HepG2 (cell line): ENCODE measurements around the gene UBFD1. TPM values are rescaled to one million over a fixed set of nuclear protein-coding genes. Genes with fewer than 3 reads are reported as not detected.
A peak's percentile ranks its signal among the peaks of the same experiment; 100 is the strongest.

Experiments
- CEBPB ChIP-seq: IDR thresholded peaks from 2 replicates; pipeline ENCODE4 v1.6.1; 2011; ENCODE audit warnings: low read depth, low read length, improper control_type of control experiment, borderline replicate concordance
- CREB1 ChIP-seq, 2 experiments: fragments of 450-650 bp in 1 of 2; IDR thresholded peaks; 2 replicates each; pipeline ENCODE4 v1.6.1; 2016 to 2017; ENCODE audit warnings: control low read depth in 1 of 2, mild to moderate bottlenecking in 1 of 2, missing compliant biosample characterization in 1 of 2, missing genetic modification characterization in 1 of 2
- HOXA3 ChIP-seq: sonication (generic); formaldehyde crosslinking; IDR thresholded peaks from 2 replicates; pipeline ENCODE4 v1.5.0; 2020; ENCODE audit warnings: missing genetic modification reagents
- JARID2 ChIP-seq: sonication (generic); formaldehyde crosslinking; IDR thresholded peaks from 2 replicates; pipeline ENCODE4 v1.8.1; 2023; ENCODE audit warnings: missing genetic modification reagents, inconsistent platforms; ENCODE audit not compliant: insufficient replicate concordance
- MAZ ChIP-seq, 2 experiments: sonication (generic) in 1 of 2; formaldehyde crosslinking in 1 of 2; IDR thresholded peaks; 2 replicates each; pipeline versions ENCODE4 v1.5.0 to v1.6.1; 2012 to 2020; ENCODE audit warnings: low read depth in 2 of 2, mild to moderate bottlenecking in 2 of 2, borderline replicate concordance in 1 of 2, improper control_type of control experiment in 1 of 2, low read length in 1 of 2, missing genetic modification reagents in 1 of 2, moderate library complexity in 1 of 2
- MXI1 ChIP-seq: IDR thresholded peaks from 3 replicates; pipeline ENCODE4 v1.6.1; 2012; ENCODE audit warnings: low read depth, low read length, inconsistent platforms, borderline replicate concordance
- NR3C1 ChIP-seq: sonication (generic); formaldehyde crosslinking; IDR thresholded peaks from 2 replicates; pipeline ENCODE4 v1.4.0; 2020; ENCODE audit warnings: missing genetic modification reagents
- PHF21A ChIP-seq: sonication (generic); formaldehyde crosslinking; IDR thresholded peaks from 2 replicates; pipeline ENCODE4 v1.5.0; 2020; ENCODE audit warnings: mild to moderate bottlenecking, missing genetic modification reagents
- ZNF543 ChIP-seq: sonication (generic); formaldehyde crosslinking; IDR thresholded peaks from 2 replicates; pipeline ENCODE4 v1.4.0; 2020; ENCODE audit warnings: mild to moderate bottlenecking, missing genetic modification reagents
- ZNF713 ChIP-seq: sonication (generic); formaldehyde crosslinking; IDR thresholded peaks from 2 replicates; pipeline ENCODE4 v1.4.0; 2020; ENCODE audit warnings: mild to moderate bottlenecking, missing genetic modification reagents
- ZSCAN21 ChIP-seq: sonication (generic); formaldehyde crosslinking; IDR thresholded peaks from 2 replicates; pipeline ENCODE4 v1.8.0; 2022; ENCODE audit warnings: mild to moderate bottlenecking, missing genetic modification reagents, moderate library complexity, borderline replicate concordance
- polyA plus RNA-seq, 8 experiments: library from polyadenylated mRNA; depleted of rRNA in 3 of 8; stranded (reverse) in 7 of 8; unstranded in 1 of 8; fragments of >200 nt; fragmentation: Illumina TruSeq in 4 of 8; extraction: Trizol in 4 of 8; gene quantifications; 2 replicates each; pipeline versions ENCODE4 v1.2.1 to v1.2.3, GENCODE V29; 2011 to 2016; ENCODE audit warnings: low read depth in 4 of 8, missing spikeins in 1 of 8, mixed read lengths in 1 of 8; ENCODE audit not compliant: insufficient read depth in 1 of 8
- total RNA-seq, 5 experiments: library from RNA; depleted of rRNA; stranded (reverse); fragments of >200 nt; fragmentation: Illumina TruSeq; extraction: Trizol; gene quantifications; 2 replicates each; pipeline ENCODE4 v1.2.3, GENCODE V29; 2016; ENCODE audit warnings: low read depth in 1 of 5
- TF ChIP-seq, protein P1 (sequence below): sonication (generic); formaldehyde crosslinking; IDR thresholded peaks from 2 replicates; pipeline ENCODE4 v1.5.0; 2020; ENCODE audit warnings: mild to moderate bottlenecking, missing genetic modification reagents, borderline replicate concordance
- TF ChIP-seq, protein P2 (sequence below): sonication (generic); formaldehyde crosslinking; IDR thresholded peaks from 2 replicates; pipeline ENCODE4 v1.5.0; 2020; ENCODE audit warnings: missing genetic modification reagents
- TF ChIP-seq, protein P3 (sequence below): sonication (generic); formaldehyde crosslinking; conservative IDR thresholded peaks from 2 replicates; pipeline ENCODE4 v1.8.0; 2022; ENCODE audit warnings: mild to moderate bottlenecking, moderate library complexity, missing genetic modification reagents
- TF ChIP-seq, protein P4 (sequence below): conservative IDR thresholded peaks from 2 replicates; pipeline ENCODE4 v1.6.1; 2018; ENCODE audit warnings: missing genetic modification reagents

The UBFD1 gene
- total and polyA plus RNA-seq, 2 of the 13 experiments (the other 11 are each of a cell fraction or from before 2014, with no cell fraction given) = 100 to 111 TPM

DNA sequence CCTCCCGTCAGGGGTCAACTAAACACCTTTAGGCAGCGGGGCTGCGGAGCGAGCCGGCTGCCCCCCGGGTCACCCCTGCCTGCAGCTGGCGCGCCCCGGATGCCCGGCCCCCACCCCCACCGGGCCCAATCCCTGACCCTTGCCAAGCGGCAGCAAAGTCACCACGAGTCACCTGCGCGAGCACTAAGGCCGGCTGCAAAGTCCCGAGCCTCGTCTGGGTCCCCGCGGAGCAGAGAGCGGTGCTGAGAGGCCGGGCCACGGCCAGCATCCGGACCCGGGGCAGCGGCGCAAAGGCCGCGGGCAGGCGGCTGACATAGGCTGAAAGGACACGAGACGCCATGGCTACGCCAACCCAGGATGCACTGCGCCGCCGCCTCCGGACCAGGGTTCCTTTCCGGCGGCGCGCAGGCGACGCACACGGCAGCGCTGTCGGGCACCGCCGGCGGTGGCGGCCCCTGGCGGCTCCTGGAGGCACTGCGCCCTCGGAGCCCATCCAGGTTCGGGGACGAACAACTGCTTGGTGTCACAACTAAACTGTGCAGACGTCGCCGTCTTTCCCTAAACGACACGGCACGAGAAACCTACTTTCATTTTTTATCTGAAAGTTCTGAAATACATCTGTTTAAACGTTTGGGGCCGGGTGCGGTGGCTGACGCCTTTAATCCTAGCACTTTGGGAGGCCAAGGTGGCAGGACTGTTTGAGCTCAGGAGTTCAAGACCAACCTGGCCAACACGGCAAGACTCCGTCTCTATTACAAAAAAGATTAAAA is 38.6 kb downstream of the UBFD1 start, which contains the start of gene NDUFAB1 (continued):
- TF ChIP-seq, protein P1, sequence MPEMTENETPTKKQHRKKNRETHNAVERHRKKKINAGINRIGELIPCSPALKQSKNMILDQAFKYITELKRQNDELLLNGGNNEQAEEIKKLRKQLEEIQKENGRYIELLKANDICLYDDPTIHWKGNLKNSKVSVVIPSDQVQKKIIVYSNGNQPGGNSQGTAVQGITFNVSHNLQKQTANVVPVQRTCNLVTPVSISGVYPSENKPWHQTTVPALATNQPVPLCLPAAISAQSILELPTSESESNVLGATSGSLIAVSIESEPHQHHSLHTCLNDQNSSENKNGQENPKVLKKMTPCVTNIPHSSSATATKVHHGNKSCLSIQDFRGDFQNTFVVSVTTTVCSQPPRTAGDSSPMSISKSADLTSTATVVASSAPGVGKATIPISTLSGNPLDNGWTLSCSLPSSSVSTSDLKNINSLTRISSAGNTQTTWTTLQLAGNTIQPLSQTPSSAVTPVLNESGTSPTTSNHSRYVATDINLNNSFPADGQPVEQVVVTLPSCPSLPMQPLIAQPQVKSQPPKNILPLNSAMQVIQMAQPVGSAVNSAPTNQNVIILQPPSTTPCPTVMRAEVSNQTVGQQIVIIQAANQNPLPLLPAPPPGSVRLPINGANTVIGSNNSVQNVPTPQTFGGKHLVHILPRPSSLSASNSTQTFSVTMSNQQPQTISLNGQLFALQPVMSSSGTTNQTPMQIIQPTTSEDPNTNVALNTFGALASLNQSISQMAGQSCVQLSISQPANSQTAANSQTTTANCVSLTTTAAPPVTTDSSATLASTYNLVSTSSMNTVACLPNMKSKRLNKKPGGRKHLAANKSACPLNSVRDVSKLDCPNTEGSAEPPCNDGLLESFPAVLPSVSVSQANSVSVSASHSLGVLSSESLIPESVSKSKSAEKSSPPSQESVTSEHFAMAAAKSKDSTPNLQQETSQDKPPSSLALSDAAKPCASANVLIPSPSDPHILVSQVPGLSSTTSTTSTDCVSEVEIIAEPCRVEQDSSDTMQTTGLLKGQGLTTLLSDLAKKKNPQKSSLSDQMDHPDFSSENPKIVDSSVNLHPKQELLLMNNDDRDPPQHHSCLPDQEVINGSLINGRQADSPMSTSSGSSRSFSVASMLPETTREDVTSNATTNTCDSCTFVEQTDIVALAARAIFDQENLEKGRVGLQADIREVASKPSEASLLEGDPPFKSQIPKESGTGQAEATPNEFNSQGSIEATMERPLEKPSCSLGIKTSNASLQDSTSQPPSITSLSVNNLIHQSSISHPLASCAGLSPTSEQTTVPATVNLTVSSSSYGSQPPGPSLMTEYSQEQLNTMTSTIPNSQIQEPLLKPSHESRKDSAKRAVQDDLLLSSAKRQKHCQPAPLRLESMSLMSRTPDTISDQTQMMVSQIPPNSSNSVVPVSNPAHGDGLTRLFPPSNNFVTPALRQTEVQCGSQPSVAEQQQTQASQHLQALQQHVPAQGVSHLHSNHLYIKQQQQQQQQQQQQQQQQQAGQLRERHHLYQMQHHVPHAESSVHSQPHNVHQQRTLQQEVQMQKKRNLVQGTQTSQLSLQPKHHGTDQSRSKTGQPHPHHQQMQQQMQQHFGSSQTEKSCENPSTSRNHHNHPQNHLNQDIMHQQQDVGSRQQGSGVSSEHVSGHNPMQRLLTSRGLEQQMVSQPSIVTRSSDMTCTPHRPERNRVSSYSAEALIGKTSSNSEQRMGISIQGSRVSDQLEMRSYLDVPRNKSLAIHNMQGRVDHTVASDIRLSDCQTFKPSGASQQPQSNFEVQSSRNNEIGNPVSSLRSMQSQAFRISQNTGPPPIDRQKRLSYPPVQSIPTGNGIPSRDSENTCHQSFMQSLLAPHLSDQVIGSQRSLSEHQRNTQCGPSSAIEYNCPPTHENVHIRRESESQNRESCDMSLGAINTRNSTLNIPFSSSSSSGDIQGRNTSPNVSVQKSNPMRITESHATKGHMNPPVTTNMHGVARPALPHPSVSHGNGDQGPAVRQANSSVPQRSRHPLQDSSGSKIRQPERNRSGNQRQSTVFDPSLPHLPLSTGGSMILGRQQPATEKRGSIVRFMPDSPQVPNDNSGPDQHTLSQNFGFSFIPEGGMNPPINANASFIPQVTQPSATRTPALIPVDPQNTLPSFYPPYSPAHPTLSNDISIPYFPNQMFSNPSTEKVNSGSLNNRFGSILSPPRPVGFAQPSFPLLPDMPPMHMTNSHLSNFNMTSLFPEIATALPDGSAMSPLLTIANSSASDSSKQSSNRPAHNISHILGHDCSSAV (CRISPR knock-in tag) = peak; percentile 77; the same call in 1 of the 2 replicates
- TF ChIP-seq, protein P2, sequence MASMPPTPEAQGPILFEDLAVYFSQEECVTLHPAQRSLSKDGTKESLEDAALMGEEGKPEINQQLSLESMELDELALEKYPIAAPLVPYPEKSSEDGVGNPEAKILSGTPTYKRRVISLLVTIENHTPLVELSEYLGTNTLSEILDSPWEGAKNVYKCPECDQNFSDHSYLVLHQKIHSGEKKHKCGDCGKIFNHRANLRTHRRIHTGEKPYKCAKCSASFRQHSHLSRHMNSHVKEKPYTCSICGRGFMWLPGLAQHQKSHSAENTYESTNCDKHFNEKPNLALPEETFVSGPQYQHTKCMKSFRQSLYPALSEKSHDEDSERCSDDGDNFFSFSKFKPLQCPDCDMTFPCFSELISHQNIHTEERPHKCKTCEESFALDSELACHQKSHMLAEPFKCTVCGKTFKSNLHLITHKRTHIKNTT (CRISPR knock-in tag) = peak; percentile 99
- TF ChIP-seq PHF21A (CRISPR knock-in tag) (peak; percentile 83; the same call in 1 of the 2 replicates), ZSCAN21 (CRISPR knock-in tag) (peak; percentile 96), ZNF713 (CRISPR knock-in tag) (peak; percentile 82), MAZ (IDR thresholded peaks at IDR 0.05; ENCODE audit: borderline replicate concordance, low read depth, low read length) (no peak), MAZ (CRISPR knock-in tag; IDR thresholded peaks at IDR 0.05; ENCODE audit: low read depth) (peak; percentile 86), ZNF543 (peak; percentile 88), NR3C1 (CRISPR knock-in tag) (0 out of 2 replicates have a peak, but pooled peaks have one; percentile 59), CEBPB (no peak), JARID2 (CRISPR knock-in tag) (no peak), HOXA3 (CRISPR knock-in tag) (peak; percentile 98), CREB1 (IDR thresholded peaks at IDR 0.05) (peak; percentile 74), CREB1 (CRISPR knock-in tag; IDR thresholded peaks at IDR 0.05) (no peak; the same call in 1 of the 2 replicates), MXI1 (peak; percentile 99; the same call in 2 of the 3 replicates)
- TF ChIP-seq, protein P3, sequence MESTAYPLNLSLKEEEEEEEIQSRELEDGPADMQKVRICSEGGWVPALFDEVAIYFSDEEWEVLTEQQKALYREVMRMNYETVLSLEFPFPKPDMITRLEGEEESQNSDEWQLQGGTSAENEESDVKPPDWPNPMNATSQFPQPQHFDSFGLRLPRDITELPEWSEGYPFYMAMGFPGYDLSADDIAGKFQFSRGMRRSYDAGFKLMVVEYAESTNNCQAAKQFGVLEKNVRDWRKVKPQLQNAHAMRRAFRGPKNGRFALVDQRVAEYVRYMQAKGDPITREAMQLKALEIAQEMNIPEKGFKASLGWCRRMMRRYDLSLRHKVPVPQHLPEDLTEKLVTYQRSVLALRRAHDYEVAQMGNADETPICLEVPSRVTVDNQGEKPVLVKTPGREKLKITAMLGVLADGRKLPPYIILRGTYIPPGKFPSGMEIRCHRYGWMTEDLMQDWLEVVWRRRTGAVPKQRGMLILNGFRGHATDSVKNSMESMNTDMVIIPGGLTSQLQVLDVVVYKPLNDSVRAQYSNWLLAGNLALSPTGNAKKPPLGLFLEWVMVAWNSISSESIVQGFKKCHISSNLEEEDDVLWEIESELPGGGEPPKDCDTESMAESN = peak; percentile 96
- TF ChIP-seq, protein P4, sequence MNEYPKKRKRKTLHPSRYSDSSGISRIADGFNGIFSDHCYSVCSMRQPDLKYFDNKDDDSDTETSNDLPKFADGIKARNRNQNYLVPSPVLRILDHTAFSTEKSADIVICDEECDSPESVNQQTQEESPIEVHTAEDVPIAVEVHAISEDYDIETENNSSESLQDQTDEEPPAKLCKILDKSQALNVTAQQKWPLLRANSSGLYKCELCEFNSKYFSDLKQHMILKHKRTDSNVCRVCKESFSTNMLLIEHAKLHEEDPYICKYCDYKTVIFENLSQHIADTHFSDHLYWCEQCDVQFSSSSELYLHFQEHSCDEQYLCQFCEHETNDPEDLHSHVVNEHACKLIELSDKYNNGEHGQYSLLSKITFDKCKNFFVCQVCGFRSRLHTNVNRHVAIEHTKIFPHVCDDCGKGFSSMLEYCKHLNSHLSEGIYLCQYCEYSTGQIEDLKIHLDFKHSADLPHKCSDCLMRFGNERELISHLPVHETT (CRISPR knock-in tag) = peak; percentile 95
